ENCODE data around the gene F13B. TPM values are rescaled to one million over a fixed set of nuclear protein-coding genes. Genes with fewer than 3 reads are reported as not detected.
"Not testable (repeated sequence)": the region's sequence is repeated elsewhere in the genome, so short reads cannot be mapped to it uniquely, and the experiment has no call there.

The F13B gene, protein sequence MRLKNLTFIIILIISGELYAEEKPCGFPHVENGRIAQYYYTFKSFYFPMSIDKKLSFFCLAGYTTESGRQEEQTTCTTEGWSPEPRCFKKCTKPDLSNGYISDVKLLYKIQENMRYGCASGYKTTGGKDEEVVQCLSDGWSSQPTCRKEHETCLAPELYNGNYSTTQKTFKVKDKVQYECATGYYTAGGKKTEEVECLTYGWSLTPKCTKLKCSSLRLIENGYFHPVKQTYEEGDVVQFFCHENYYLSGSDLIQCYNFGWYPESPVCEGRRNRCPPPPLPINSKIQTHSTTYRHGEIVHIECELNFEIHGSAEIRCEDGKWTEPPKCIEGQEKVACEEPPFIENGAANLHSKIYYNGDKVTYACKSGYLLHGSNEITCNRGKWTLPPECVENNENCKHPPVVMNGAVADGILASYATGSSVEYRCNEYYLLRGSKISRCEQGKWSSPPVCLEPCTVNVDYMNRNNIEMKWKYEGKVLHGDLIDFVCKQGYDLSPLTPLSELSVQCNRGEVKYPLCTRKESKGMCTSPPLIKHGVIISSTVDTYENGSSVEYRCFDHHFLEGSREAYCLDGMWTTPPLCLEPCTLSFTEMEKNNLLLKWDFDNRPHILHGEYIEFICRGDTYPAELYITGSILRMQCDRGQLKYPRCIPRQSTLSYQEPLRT
- 2.3 TPM for total RNA-seq

DNA sequence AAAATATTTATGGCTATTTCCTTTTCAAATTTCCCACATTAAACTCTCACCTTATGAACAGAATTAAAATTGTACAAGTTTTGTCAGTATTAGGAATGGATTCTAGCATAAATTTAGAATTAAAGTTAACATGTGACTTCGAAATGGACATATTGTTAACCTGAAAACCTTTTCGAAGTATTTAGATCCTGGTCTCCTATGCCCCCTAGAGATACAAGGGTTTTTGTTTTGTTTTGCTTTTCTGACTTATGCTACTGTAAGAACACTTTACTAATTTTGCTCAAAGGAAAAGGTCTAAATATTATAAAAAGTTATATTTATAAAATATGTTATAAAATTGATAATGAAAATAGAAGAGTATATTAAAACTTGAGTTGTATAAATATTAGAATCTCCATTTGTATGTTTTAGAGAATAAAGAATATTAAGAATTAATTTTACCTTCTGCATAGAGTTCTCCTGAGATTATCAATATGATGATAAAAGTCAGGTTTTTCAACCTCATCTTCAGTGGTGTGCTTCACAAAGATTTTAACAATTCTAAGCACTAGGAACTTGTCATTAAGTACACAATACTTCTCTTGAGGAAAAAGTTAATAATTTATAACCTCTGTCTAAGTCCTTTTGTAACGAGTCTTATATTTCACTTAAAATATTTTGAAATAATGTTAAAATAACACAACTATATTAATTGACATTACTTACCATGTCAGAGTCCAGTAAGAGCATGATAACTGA, at the start of gene F13B:
Gene F13B (minus strand): TSS at position 542 of the 738 bp plus-strand sequence. CDS start 37 bp downstream, at position 505.
- DNase-seq (ENCODE audit: low spot score) = no peak

GRCh38 chr1:197116156-197116555, 49.1 kb upstream of the F13B start:
- DNase-seq (ENCODE audit: low spot score) = no peak

- DNase-seq (ENCODE audit: low spot score) = no peak
Measured at GRCh38 chr1:197106869-197107268, 39.8 kb upstream of the F13B start.

- no peak for DNase-seq (ENCODE audit: low spot score)
Measured at GRCh38 chr1:197103300-197103699, 36.2 kb upstream of the F13B start.

DNA sequence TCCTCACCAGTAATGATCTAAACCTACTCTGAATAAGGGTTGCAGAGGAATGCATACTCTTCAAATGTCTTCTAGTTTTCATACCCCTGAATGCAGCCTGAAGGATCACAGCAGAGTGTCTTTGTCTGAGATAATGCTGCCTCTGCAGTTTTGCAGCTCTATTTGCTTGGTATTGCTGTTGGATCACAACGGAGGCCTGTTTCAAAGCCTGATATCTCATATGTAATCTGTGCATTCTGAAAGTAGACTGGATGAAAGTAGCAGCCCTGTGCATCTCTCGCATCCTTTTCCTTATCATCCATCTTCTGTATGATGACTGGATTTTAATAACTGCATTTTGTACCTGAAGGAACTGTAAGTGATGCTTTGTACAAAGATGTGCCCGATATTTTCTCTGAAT, 34.9 kb upstream of the F13B start:
- DNase-seq (ENCODE audit: low spot score) = no peak

DNA sequence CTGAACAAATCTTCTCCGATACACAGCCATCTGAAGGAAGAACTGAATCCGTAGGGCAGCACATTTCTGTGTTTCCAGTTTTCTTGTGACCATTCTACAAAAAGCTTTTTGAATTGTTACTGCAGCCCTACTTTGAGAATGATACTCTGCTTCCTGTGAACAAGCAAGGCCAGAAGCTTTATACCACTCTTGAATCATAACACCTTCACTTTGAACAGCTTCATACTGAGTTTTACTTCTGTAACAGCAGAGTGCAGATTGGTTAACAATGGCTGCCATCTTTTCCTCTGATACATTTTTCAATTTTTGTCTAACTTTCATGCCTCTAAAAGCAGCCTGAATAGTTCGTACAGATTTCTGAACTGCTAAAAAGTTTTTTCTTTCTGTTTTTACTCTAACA, 33.6 kb upstream of the F13B start:
- no peak for DNase-seq (ENCODE audit: low spot score)

GRCh38 chr1:197099444-197099843, 32.4 kb upstream of the F13B start:
- DNase-seq (ENCODE audit: low spot score) = no peak

DNA sequence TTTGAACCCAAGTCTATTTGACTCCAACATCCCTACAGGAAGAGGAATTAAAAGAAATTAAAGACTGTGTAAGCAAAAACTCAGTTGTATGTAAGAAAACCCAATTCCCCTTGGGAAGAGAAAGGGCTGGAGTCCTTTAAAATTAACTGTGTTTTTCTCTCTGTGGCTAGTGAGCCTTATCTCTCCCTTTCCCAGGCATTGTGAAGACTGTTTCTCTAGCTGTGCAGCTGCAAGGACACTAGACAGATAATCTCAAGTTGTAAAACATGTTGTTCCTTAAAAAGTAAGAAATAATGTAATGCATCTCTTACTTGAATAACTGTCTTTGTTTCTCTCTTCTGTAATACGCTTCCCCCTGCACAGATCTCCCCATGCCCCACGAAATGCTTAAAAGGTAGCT, 29.9 kb upstream of the F13B start:
- DNase-seq (ENCODE audit: low spot score) = not testable (repeated sequence)

DNA sequence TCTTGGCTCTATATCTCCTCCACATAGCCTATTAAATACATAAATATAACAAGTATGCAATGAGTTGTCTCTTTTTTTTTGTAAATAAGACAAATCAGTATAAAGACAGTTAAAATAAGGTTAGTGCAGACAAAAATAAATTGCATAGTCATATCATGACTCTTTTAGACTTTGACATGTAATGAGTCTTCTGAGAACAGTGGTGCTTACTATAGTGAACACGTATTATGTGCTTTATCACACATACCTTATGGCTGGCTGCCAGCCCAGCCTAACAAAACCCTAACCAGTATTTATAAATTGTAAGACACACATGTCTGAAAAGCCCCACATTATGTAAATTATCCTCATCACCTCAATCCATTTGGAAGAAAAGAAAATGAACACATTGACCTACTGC, 29.1 kb upstream of the F13B start:
- no peak for DNase-seq (ENCODE audit: low spot score)

DNA sequence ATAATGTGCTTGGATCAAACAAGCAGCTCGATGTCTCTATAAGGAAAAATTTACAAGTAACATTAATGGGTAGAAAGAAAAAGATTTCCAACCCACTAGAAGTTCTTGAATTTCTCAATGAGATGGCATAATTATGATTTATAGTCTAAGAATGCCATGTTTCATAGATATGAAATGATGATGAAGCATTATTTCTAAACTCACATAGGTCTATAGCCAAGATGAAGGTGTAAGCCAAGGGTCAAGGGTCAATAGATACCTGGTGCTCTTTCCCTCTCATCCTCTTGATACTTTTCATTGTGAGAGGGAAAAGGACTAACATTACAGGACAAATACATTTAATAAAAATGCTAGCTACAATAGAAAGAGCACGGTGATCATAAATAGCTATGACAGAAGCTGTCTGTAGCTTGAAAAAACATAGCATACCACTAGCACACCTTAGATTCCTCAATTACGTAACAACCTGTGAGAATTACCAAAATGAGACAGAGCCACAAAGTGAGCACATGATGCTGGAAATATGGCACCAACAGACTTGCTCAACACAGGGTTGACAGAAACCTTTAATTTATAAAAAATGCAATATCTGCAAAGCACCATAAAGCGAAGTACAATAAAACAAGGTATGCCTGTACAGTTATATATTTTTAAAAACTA, 26.3 kb upstream of the F13B start:
- DNase-seq (ENCODE audit: low spot score) = no peak

DNA sequence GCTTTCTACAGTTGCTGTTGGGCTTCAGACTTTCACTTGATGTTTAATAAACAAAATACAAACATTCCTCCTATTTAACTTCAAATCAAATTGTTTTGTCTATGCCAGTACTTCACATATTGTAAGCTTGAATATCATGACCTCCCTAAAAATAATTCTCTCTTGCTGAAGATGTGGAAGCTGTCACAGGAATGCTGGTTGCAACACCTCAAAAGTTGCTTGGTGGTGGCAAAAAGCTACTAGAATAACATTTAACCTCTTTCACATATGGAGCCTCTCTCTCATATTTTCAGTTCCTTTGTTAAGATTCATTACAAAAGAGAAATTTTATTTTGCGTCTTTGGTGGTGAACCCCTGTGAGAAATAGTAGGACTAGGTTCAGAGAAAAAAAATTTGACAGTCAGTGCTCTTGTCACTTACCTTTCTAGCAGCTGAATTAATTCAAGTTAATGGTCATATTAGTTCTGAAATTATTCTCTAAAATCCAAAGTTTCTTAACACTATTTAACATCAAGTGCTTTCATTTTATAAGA, 25.5 kb upstream of the F13B start:
- no peak for DNase-seq (ENCODE audit: low spot score)

DNA sequence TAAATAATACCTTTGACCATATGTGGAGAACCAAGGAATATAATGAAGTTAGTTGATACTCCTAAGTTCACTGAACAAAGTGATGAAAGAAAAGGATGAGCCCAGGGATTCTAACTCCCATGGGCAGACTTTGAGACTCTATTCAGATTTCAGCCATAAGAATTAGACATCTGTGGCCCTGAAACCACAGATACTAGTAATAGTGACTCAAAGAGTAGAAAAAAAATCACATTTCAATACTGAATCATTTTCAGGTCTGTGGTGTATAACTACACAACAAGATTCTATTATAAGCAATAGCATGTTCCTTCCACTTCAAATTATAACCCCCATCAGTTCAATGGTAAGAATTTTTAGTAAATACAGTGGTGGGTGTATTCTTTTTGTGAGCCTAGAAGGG, 16.4 kb upstream of the F13B start:
- no peak for DNase-seq (ENCODE audit: low spot score)

GRCh38 chr1:197081117-197081753, 14.2 kb upstream of the F13B start:
- DNase-seq (ENCODE audit: low spot score) = no peak

- no peak for DNase-seq (ENCODE audit: low spot score)
Measured at GRCh38 chr1:197080323-197080722, 13.3 kb upstream of the F13B start.

DNA sequence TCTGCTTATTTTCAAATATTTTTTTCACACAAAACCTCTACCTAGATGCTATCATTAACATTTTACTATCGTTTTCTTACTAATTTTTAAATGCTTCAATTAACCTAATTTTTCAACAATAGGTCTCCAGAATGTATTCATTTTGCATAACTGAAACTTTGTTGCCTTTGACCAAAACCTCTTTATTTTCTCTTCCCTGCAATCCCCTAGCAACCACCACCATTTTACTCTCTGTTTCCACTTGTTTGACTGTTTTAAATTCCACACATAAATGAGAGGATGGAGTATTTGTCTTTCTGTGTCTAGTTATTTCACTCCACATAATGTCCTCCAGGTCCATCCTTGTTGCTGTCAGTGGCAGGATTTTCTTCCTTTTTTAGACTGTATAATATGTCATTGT, 9.5 kb upstream of the F13B start:
- DNase-seq (ENCODE audit: low spot score) = no peak

DNA sequence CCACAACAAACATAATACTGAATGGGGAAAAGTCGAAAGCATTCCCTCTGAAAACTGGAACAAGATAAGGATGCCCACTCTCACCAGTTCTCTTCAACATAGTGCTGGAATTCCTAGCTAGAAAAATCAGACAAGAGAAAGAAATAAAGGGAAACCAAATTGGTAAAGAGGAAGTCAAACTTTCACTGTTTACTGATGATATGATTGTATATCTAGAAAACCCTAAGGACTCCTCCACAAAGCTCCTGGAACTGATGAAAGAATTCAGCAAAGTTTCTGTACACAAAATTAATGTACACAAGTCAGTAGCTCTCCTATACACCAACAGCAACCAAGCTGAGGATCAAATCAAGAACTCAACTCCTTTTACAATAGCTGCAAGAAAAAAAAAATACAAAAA, 6.9 kb upstream of the F13B start:
- DNase-seq (ENCODE audit: low spot score) = no peak

DNA sequence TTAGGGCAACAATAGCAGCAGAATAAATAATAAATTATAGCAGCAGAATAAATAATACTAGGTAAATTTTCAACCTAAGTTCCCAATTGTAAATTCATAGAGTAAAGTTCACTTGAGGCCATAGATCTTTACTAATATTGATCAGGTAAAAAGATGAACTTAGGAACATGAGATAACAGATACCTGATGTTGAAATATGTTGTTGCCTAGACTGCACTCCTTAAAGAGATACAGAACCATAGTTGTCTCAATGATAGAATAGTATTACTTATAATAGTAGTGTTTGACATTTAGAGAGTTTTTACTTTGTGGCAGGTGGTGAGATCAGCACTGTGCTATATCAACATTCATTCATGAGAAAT, 378 bp upstream of the F13B start:
- DNase-seq (ENCODE audit: low spot score) = no peak

- no peak for DNase-seq (ENCODE audit: low spot score)
Measured at GRCh38 chr1:197066277-197066676, 783 bp downstream of the F13B start.

DNA sequence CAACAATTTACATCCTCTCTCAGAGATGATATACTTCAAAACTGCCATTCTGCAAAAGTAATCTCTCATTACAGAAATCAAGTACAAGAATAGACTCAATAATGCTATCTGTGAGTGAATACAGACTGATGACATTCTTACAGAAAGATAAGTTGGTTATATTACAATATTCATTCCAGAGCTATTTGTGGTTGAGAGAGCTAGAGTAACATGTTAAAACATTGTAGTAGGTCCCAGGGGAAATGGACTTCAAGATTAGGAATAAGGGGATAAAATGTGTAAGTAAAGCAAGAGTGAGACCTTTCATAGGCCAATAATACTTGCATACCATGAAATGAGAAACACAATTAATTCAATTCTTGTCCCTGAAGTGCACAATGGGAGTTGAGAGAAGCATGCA, 1.5 kb downstream of the F13B start:
- DNase-seq (ENCODE audit: low spot score) = no peak

DNA sequence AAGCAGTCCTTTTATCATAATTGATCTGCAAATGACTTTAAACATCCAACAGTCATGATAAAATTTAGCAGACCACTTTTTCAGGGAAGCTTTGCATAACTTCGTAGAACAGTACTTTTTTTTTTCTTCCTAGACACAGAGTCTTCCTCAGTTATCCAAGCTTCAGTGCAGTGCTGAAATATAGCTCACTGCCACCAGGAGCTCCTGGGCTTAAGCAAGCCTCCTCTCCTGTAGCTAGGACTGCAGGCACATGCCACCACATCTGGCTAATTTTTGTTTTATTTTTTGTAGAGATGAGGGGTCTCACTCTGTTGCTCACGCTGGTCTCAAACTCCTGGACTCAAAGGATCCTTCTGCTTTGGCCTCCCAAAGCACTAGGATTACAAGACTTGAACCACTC, 3.8 kb downstream of the F13B start:
- DNase-seq (ENCODE audit: low spot score) = no peak

GRCh38 chr1:197062692-197063091, 4.4 kb downstream of the F13B start:
- DNase-seq (ENCODE audit: low spot score) = no peak

- no peak for DNase-seq (ENCODE audit: low spot score)
Measured at GRCh38 chr1:197049100-197049499, 18.0 kb downstream of the F13B start.

Data from mucosa of gallbladder (tissue), 1 donor.